Measurements from ENCODE around the gene CHST9.
"Not testable (repeated sequence)": the region's sequence is repeated elsewhere in the genome, so short reads cannot be mapped to it uniquely, and the experiment has no call there.

The CHST9 gene

GRCh38 chr18:27185025-27185763 lies at the start of gene CHST9:
Gene CHST9, minus strand, starts transcription at chr18:27185308. Its CDS starts 42,499 bp downstream, at chr18:27142809.
- no peak within 1 kb of the TSS for H3K27ac ChIP-seq

DNA sequence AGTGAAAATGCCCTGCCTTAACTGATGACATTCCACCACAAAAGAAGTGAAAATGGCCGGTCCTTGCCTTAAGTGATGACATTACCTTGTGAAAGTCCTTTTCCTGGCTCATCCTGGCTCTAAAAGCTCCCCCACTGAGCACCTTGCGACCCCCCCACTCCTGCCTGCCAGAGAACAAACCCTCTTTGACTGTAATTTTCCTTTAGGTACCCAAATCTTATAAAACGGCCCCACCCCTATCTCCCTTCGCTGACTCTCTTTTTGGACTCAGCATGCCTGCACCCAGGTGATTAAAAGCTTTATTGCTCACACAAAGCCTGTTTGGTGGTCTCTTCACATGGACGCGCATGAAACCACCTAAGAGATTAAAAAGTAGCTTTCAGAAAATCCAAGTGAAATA lies 47.2 kb upstream of the CHST9 start:
- not testable (repeated sequence) for DNase-seq (ENCODE audit: low read depth, low spot score)
- H3K27ac ChIP-seq = peak overlapping the region; percentile 82

More at GRCh38 chr18:27185025-27185763, at the start of gene CHST9:
- DNase-seq (ENCODE audit: low read depth, low spot score) = no peak

GRCh38 chr18:27231671-27232070 lies 46.6 kb upstream of the CHST9 start:
- peak overlapping the region; percentile 82 for H3K27ac ChIP-seq
- not testable (repeated sequence) for DNase-seq (ENCODE audit: low read depth, low spot score)

DNA sequence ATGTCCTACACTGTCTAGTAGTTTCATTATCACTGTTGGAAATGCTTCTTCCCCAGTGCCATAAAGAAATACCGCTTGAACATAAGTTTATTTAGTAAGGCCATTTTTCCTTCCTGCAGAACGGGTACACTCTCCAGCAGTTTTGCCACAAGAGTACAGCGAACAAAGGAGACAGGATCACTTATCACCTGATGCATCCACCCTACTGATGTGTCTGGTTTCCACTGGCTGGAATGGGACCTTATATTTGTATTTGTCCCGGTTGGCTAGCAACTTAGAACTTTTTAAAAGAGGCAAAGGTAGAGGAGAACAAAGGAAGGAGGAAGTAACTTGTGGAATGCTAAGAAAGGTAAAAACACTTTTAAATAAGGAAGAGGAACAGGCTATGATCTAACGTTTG lies 46.1 kb upstream of the CHST9 start:
- peak; percentile 60 for DNase-seq (ENCODE audit: low read depth, low spot score)

DNA sequence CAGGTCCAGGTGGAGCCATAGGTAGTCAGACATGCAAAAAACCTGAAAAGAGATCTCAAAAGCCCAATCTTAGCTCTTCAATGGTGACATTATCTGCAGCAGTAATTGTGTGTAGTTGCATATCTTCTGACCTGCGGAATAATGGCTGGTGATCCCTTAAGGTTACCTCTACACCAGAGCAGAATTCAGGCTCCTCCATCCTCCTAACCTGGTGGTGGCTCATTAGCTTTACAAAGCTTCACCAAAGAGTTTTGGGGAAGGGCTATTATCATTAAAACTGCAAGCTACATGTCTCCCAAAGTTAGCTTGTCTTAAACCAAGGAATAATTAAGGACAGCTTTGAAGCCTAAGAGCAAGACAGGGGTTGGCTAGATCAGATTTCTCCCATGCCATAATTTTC lies 42.6 kb upstream of the CHST9 start:
- no peak overlapping the region for H3K27ac ChIP-seq
- DNase-seq (ENCODE audit: low read depth, low spot score) = no peak

More for the DNA sequence above, 46.1 kb upstream of the CHST9 start:
- H3K27ac ChIP-seq = peak overlapping the region; percentile 82

- peak overlapping the region; percentile 58 for H3K27ac ChIP-seq
- DNase-seq (ENCODE audit: low read depth, low spot score) = no peak
Measured at GRCh38 chr18:27226556-27227075, 41.5 kb upstream of the CHST9 start.

DNA sequence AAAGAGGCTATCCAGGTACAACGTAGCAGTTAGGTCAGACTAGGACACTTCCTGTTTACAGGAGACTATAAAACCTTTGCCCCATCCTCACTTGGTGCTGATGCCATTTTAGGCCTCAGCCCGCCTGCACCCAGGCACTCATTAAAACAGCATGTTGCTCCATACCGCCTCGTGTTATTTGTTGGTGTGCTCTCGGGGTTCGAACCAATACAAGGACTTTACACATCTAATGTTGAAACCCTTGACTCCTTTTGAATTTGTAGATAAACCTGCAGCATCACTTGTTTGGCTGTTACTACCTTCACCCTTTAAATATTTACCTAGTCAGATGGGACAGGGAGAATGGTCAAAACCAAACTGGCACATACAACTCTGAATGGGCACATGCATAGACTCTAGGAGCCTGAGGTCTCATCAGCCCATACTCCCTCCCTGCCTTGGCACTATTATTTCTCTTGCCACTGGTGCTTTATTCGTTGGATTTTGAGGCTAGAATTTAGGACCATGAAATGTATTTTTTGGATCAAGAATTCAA lies 40.9 kb upstream of the CHST9 start:
- no peak for DNase-seq (ENCODE audit: low read depth, low spot score)
- peak overlapping the region; percentile 58 for H3K27ac ChIP-seq

- DNase-seq (ENCODE audit: low read depth, low spot score) = no peak
- no peak overlapping the region for H3K27ac ChIP-seq
Measured at GRCh38 chr18:27223526-27224291, 38.6 kb upstream of the CHST9 start.

GRCh38 chr18:27214831-27215230 lies 29.7 kb upstream of the CHST9 start:
- peak; percentile 79 for DNase-seq (ENCODE audit: low read depth, low spot score)
- peak overlapping the region; percentile 77 for H3K27ac ChIP-seq

- no peak overlapping the region for H3K27ac ChIP-seq
- no peak for DNase-seq (ENCODE audit: low read depth, low spot score)
Measured at GRCh38 chr18:27213123-27213717, 28.1 kb upstream of the CHST9 start.

- no peak for DNase-seq (ENCODE audit: low read depth, low spot score)
- H3K27ac ChIP-seq = no peak overlapping the region
Measured at GRCh38 chr18:27211569-27211968, 26.5 kb upstream of the CHST9 start.

DNA sequence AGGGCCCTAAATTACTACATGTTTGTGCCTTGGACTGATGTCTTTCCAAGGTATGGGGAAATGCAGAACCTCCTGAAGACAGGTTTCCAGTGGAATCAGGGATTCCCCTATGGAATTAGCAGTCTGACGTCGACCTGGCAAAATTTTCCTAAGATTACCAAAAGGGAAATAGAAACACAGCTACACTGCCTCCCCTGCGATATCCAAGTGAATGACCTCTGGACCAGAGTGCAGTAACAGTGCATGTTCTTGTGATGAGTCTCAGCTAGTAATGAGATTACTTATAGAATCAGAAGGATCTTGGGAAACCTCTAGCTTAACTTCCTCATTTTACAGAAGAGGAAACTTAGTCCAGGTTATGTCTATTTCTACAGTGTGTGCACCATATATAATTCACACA lies 21.3 kb upstream of the CHST9 start:
- DNase-seq (ENCODE audit: low read depth, low spot score) = no peak
- H3K27ac ChIP-seq = no peak overlapping the region

DNA sequence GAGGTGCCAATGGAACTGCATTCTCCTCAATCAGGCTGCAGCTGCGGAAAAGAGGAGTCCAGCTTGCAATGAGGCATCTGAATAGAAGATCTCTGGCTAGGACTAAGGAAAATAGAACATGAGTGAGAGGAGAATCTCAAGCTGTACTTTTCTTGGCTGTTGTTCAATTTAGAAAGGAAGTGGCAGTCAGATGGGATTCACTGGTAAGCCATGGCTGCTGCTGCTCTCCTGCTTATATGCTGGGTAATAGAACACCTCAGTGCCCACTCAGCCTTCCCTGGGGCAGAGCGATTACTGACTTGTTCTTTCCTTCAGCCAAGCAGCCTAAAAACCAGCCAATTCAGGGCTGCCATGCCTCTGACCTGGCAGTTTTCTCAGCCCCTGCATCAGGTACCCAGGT lies 17.6 kb upstream of the CHST9 start:
- DNase-seq (ENCODE audit: low read depth, low spot score) = no peak
- peak overlapping the region; percentile 43 for H3K27ac ChIP-seq

GRCh38 chr18:27198036-27198435 lies 12.9 kb upstream of the CHST9 start:
- no peak for DNase-seq (ENCODE audit: low read depth, low spot score)
- no peak overlapping the region for H3K27ac ChIP-seq

DNA sequence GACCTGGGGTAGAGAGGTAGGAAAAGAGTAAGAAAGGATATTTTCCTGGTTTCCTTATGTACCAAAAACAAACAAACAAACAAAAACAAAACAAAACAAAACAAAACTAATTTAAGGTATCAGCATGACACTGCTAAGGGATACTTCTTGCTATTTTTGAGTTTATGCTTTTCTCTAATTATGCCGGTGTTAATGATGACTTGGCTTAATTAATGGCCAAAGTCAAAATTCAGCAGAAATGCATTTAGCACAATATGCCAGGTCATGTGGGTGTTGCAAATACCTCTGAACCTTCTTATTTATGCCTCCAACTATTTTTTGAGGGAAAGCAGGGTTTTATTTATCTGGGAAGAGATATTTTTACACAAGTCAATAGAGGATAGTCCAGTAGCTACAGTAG lies 3.2 kb upstream of the CHST9 start:
- no peak for DNase-seq (ENCODE audit: low read depth, low spot score)

DNA sequence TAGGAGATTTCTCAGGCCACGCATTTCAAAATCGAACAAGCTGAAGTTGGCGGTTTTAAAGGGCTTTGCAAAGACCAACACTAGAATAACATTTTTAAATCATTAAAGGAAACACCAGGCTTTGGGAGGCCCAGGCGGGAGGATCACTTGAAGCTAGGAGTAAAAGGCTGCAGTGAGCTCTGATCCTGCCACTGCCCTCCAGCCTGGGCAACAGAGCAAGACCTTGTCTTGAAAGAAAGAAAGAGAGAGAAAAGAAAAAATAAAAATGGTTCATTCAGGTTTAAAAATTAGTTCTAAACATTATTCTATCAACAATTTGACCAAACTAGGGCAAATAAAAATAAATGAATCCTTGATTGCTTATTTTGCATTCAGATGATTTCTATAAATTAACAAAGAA lies 789 bp upstream of the CHST9 start:
- DNase-seq (ENCODE audit: low read depth, low spot score) = no peak
- no peak overlapping the region for H3K27ac ChIP-seq

More for the DNA sequence above, 3.2 kb upstream of the CHST9 start:
- no peak overlapping the region for H3K27ac ChIP-seq

GRCh38 chr18:27184115-27185024 lies 738 bp downstream of the CHST9 start:
- DNase-seq (ENCODE audit: low read depth, low spot score) = no peak
- H3K27ac ChIP-seq = no peak overlapping the region

DNA sequence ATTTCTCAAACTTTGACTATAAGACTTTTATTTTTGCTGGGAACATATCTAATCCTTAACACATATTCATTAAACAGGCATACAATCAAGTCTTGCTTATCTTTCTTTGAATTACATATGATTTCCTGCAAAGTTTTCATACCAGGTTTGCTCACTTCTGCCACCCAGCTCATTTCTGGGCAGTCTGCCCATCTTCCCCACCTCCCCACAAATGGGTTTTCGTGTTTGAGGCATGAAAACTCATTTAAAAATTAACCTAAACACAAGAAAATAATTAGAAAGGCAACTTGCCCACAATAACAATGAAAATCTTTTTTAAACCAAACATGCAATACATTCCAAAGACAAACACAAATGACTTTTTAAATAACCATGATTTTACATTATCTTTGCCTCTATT lies 3.4 kb downstream of the CHST9 start:
- DNase-seq (ENCODE audit: low read depth, low spot score) = no peak
- H3K27ac ChIP-seq = no peak overlapping the region

GRCh38 chr18:27178424-27178823 lies 6.7 kb downstream of the CHST9 start:
- DNase-seq (ENCODE audit: low read depth, low spot score) = no peak
- H3K27ac ChIP-seq = no peak overlapping the region

- H3K27ac ChIP-seq = no peak overlapping the region
- no peak for DNase-seq (ENCODE audit: low read depth, low spot score)
Measured at GRCh38 chr18:27175914-27176313, 9.2 kb downstream of the CHST9 start.
